ENCODE data around the gene GTF2A1. TPM values are rescaled to one million over a fixed set of nuclear protein-coding genes. Genes with fewer than 3 reads are reported as not detected.

Gene GTF2A1
- total RNA-seq, 1 donor from 2014 or later = 63.1 TPM

DNA sequence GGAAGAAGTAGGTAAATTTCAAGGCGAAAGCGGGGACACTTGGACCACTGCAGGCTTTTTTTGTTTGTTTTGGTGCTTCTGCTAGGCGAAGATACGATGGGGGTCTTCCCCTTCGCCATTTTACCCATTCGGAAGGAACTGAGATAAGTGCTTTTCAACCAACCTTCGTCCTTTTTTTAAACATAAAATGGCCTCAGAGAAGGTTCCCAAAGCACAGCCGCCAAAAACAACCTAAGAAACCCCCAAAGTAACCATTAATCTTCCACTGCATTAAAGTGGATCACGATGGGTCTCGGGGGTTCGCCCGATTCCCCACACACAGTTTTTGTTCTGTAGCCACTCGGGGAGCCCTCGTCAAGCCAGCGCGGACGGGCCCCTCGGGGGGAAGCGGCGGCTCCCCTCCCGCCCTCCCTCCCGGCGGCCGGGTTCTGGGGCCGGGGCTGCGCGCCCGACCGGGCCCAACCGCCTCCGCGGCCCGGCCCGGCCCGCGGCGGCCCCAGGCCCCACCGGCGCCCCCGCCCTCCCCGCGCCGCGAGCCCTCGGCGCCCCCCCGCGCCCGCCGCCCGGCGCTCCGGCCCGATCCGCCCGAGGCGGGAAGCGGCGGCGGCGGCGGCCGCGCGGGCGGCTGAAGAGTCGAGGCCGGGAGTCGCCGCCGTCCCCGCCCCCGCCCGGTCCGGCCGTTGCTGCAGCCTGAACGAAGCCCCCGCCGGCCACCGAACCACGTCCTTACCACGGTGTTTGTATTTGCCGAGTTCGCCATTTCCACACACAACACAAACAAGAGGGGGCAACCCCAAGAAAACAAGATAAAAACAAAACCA lies 790 bp downstream of the GTF2A1 start:
- Histone ChIP-seq H3F3A (ENCODE audit: low read depth) (peaks cover 23% of the 10 kb centered on the region), H3K9ac (peak overlapping the region; percentile 98), H3K27me3 (no peaks in the 10 kb centered on the region), H3K79me2 (ENCODE audit: low read depth) (peaks cover 55% of the 10 kb centered on the region), H3K9me3 (ENCODE audit: low read depth) (no peaks in the 10 kb centered on the region), H3K27ac (peak overlapping the region; percentile 97), H4K20me1 (ENCODE audit: low read depth) (peaks cover 34% of the 10 kb centered on the region), H3K4me3 (peak overlapping the region; percentile 99), H3K4me2 (peak overlapping the region; percentile 86), H2AFZ (replicated peaks) (no peak overlapping the region), H3K4me1 (peaks cover 18% of the 10 kb centered on the region), H3K36me3 (peaks cover 18% of the 10 kb centered on the region)
- Mint-ChIP-seq H3K9me3 (peaks cover 3% of the 10 kb centered on the region), H3K4me3 (peak overlapping the region; percentile 100), H3K27ac (peak overlapping the region; percentile 100), H3K4me1 (peaks cover 23% of the 10 kb centered on the region), H3K27me3 (ENCODE audit: insufficient read depth, low read depth) (peaks cover 17% of the 10 kb centered on the region), H3K36me3 (peaks cover 16% of the 10 kb centered on the region)
- peak; percentile 78 for DNase-seq (ENCODE audit: low spot score)
- TF ChIP-seq, protein P1, sequence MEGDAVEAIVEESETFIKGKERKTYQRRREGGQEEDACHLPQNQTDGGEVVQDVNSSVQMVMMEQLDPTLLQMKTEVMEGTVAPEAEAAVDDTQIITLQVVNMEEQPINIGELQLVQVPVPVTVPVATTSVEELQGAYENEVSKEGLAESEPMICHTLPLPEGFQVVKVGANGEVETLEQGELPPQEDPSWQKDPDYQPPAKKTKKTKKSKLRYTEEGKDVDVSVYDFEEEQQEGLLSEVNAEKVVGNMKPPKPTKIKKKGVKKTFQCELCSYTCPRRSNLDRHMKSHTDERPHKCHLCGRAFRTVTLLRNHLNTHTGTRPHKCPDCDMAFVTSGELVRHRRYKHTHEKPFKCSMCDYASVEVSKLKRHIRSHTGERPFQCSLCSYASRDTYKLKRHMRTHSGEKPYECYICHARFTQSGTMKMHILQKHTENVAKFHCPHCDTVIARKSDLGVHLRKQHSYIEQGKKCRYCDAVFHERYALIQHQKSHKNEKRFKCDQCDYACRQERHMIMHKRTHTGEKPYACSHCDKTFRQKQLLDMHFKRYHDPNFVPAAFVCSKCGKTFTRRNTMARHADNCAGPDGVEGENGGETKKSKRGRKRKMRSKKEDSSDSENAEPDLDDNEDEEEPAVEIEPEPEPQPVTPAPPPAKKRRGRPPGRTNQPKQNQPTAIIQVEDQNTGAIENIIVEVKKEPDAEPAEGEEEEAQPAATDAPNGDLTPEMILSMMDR (IDR thresholded peaks at IDR 0.05) = no peak
- TF ChIP-seq EZH2 (IDR thresholded peaks at IDR 0.05) (no peak), EZH2phosphoT487 (IDR thresholded peaks at IDR 0.05) (no peak)

DNA sequence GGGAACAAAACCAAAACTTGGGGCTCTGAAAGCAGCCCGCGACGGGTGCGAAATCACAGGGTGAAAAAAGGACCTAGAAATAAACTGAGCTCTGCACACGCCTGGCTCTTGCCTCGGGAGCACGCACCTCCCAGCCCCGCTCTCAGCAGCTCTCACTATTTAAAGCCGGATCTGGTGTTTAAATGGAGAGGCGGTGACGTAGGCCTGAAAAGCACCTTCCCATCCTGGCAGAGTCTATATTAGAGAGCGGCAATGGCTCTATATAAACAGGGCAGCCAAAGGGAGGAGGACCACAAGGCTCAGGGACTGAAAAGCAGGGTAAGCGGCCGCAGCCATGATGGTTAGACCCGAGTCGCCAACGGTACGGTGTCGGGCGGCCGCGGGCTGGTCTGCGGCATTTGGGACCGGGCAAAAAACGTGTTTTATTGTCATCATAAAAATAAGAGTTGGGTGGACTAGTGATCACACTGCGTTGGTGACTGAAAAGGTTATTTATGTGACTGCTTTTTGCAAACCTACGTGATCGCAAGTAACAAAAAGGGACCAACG lies 1.5 kb downstream of the GTF2A1 start:
- peaks cover 23% of the 10 kb centered on the region for H3F3A ChIP-seq (ENCODE audit: low read depth)
- peaks cover 21% of the 10 kb centered on the region for H3K36me3 ChIP-seq
- no peak overlapping the region for H2AFZ ChIP-seq (replicated peaks)
- Mint-ChIP-seq H3K36me3 (peaks cover 19% of the 10 kb centered on the region), H3K4me1 (peaks cover 23% of the 10 kb centered on the region), H3K4me3 (peak overlapping the region; percentile 100), H3K27me3 (ENCODE audit: insufficient read depth, low read depth) (peaks cover 17% of the 10 kb centered on the region), H3K9me3 (peaks cover 3% of the 10 kb centered on the region), H3K27ac (peak overlapping the region; percentile 100)
- H3K4me3 ChIP-seq = peak overlapping the region; percentile 83
- no peaks in the 10 kb centered on the region for H3K9me3 ChIP-seq (ENCODE audit: low read depth)
- peak; percentile 95 for DNase-seq (ENCODE audit: low spot score)
- H3K79me2 ChIP-seq (ENCODE audit: low read depth) = peaks cover 62% of the 10 kb centered on the region
- no peaks in the 10 kb centered on the region for H3K27me3 ChIP-seq
- peaks cover 34% of the 10 kb centered on the region for H4K20me1 ChIP-seq (ENCODE audit: low read depth)
- H3K4me2 ChIP-seq = peak overlapping the region; percentile 86
- H3K4me1 ChIP-seq = peaks cover 18% of the 10 kb centered on the region
- H3K27ac ChIP-seq = peak overlapping the region; percentile 90
- peak overlapping the region; percentile 83 for H3K9ac ChIP-seq
- TF ChIP-seq EZH2phosphoT487 (IDR thresholded peaks at IDR 0.05) (no peak), EZH2 (IDR thresholded peaks at IDR 0.05) (no peak)
- TF ChIP-seq, protein P1 (IDR thresholded peaks at IDR 0.05) = no peak

DNA sequence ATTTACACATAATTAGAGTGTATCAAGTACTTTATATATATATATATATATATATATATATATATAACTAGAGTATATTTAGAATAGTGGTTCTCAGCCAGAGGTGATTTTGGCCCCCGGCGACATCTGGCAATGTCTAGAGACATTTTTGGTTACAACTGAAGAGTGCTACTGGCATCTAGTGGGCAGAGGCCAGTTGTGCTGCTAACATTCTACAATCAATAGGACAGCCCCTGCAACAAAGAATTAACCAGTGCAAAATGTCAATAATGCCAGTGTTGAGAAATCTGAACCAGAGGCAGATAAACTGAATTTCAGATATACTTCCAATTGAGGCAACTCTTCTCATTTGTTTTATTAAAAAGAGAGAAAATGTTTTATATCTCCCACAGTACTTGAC lies 8.9 kb downstream of the GTF2A1 start:
- Histone ChIP-seq H3F3A (ENCODE audit: low read depth) (no peaks in the 10 kb centered on the region), H3K27me3 (no peaks in the 10 kb centered on the region), H3K9me3 (ENCODE audit: low read depth) (no peaks in the 10 kb centered on the region), H3K4me2 (no peak overlapping the region), H3K36me3 (peaks cover 21% of the 10 kb centered on the region), H3K79me2 (ENCODE audit: low read depth) (peaks cover 100% of the 10 kb centered on the region), H4K20me1 (ENCODE audit: low read depth) (peaks cover 68% of the 10 kb centered on the region), H3K4me3 (no peak overlapping the region), H3K9ac (no peak overlapping the region), H3K27ac (no peak overlapping the region), H3K4me1 (no peaks in the 10 kb centered on the region), H2AFZ (replicated peaks) (no peak overlapping the region)
- peak; percentile 30 for DNase-seq (ENCODE audit: low spot score)
- Mint-ChIP-seq H3K4me3 (no peak overlapping the region), H3K27me3 (ENCODE audit: insufficient read depth, low read depth) (no peaks in the 10 kb centered on the region), H3K9me3 (no peaks in the 10 kb centered on the region), H3K36me3 (peaks cover 65% of the 10 kb centered on the region), H3K4me1 (peaks cover 11% of the 10 kb centered on the region), H3K27ac (no peak overlapping the region)
- TF ChIP-seq, protein P1 (IDR thresholded peaks at IDR 0.05) = peak; percentile 43
- no peak for TF ChIP-seq EZH2 (IDR thresholded peaks at IDR 0.05)

Measured in neural progenitor cell (in vitro differentiated cells).